Measurements from ENCODE around the gene GNL3. TPM values are rescaled to one million over a fixed set of nuclear protein-coding genes. Genes with fewer than 3 reads are reported as not detected.
"Not testable (repeated sequence)": the region's sequence is repeated elsewhere in the genome, so short reads cannot be mapped to it uniquely, and the experiment has no call there.

The GNL3 gene
- total RNA-seq, 2 experiments from 2014 or later, result 104 to 106 TPM

- intact Hi-C loops (cut with DNase I, micrococcal nuclease), result no loop called here
- Histone ChIP-seq H3K27me3 (ENCODE audit: control insufficient read depth in 1 of 2, insufficient read depth in 2 of 2, low read length in 2 of 2) (no peaks in the 10 kb centered on the region), H3K4me1 (ENCODE audit: insufficient read depth, low read length) (peaks cover 9% of the 10 kb centered on the region), H3K27ac (ENCODE audit: low read depth in 1 of 2, low read length in 2 of 2) (peak overlapping the region in 1 of 2 donors; percentile 9), H3K36me3 (ENCODE audit: insufficient read depth, low read length) (peaks cover 39% of the 10 kb centered on the region), H3K4me3 (ENCODE audit: low read length) (no peak overlapping the region), H3K9me3 (ENCODE audit: control insufficient read depth in 1 of 2, insufficient read depth in 1 of 2, low read length in 2 of 2) (no peaks in the 10 kb centered on the region)
- Mint-ChIP-seq H3K36me3 (ENCODE audit: low read depth) (peaks cover 72% of the 10 kb centered on the region), H3K27me3 (no peaks in the 10 kb centered on the region), H3K4me3 (no peak overlapping the region), H3K9me3 (no peaks in the 10 kb centered on the region), H3K4me1 (ENCODE audit: low read depth) (peaks cover 35% of the 10 kb centered on the region), H3K27ac (peak overlapping the region; percentile 71)
- ATAC-seq (ENCODE audit: poor library complexity), result peak; percentile 66
- ChIA-PET POLR2A (no interaction called here), CTCF (no interaction called here)
- DNase-seq, result peak in 4 of 14 experiments; percentile 12 to 72 (median 52)
- no peak for TF ChIP-seq CTCF (IDR thresholded peaks at IDR 0.05)
Observed at GRCh38 chr3:52670621-52671521, 15.0 kb upstream of the GNL3 start.

- Mint-ChIP-seq H3K36me3 (ENCODE audit: low read depth) (peaks cover 72% of the 10 kb centered on the region), H3K4me3 (no peak overlapping the region), H3K9me3 (no peaks in the 10 kb centered on the region), H3K4me1 (ENCODE audit: low read depth) (peaks cover 40% of the 10 kb centered on the region), H3K27ac (peak overlapping the region; percentile 71), H3K27me3 (no peaks in the 10 kb centered on the region)
- POLR2A ChIA-PET, result no interaction called here
- TF ChIP-seq CTCF (IDR thresholded peaks at IDR 0.05), result no peak
- Histone ChIP-seq H3K4me1 (ENCODE audit: insufficient read depth, low read length) (peaks cover 9% of the 10 kb centered on the region), H3K4me3 (ENCODE audit: low read length) (no peak overlapping the region), H3K9me3 (ENCODE audit: control insufficient read depth in 1 of 2, insufficient read depth in 1 of 2, low read length in 2 of 2) (no peaks in the 10 kb centered on the region), H3K27me3 (ENCODE audit: control insufficient read depth in 1 of 2, insufficient read depth in 2 of 2, low read length in 2 of 2) (no peaks in the 10 kb centered on the region), H3K27ac (ENCODE audit: low read depth in 1 of 2, low read length in 2 of 2) (no peak overlapping the region), H3K36me3 (ENCODE audit: insufficient read depth, low read length) (peaks cover 42% of the 10 kb centered on the region)
- DNase-seq (no peak), ATAC-seq (ENCODE audit: poor library complexity) (no peak)
- intact Hi-C loops (cut with DNase I, micrococcal nuclease), result no loop called here
- CTCF ChIA-PET, result no interaction called here
Observed at GRCh38 chr3:52671676-52672075, 14.2 kb upstream of the GNL3 start.

- H3K27me3 ChIP-seq (ENCODE audit: control insufficient read depth in 1 of 2, insufficient read depth in 2 of 2, low read length in 2 of 2); CTCF ChIA-PET; H3K9me3 ChIP-seq (ENCODE audit: control insufficient read depth in 1 of 2, insufficient read depth in 1 of 2, low read length in 2 of 2); POLR2A ChIA-PET; H3K9me3 Mint-ChIP-seq; ATAC-seq (ENCODE audit: poor library complexity); H3K27me3 Mint-ChIP-seq; DNase-seq; H3K4me3 ChIP-seq (ENCODE audit: low read length); H3K4me3 Mint-ChIP-seq; H3K27ac ChIP-seq (ENCODE audit: low read depth in 1 of 2, low read length in 2 of 2); H3K4me1 ChIP-seq (ENCODE audit: insufficient read depth, low read length): not testable (repeated sequence)
- intact Hi-C loops (cut with DNase I, micrococcal nuclease), result loop anchor here in 1 of 2 experiments (2.0 kb wide), 1 partner anchor 61 kb away; no protein-coding TSS in a partner anchor
- H3K27ac Mint-ChIP-seq, result peak overlapping the region; percentile 21
- H3K36me3 ChIP-seq (ENCODE audit: insufficient read depth, low read length), result peaks cover 72% of the 10 kb centered on the region
- H3K4me1 Mint-ChIP-seq (ENCODE audit: low read depth), result peaks cover 51% of the 10 kb centered on the region
- peaks cover 77% of the 10 kb centered on the region for H3K36me3 Mint-ChIP-seq (ENCODE audit: low read depth)
Observed at GRCh38 chr3:52676201-52676600, 9.6 kb upstream of the GNL3 start.
